HG02642 (cell line): ENCODE results near the gene LONP1.
"Not testable (repeated sequence)": the region's sequence is repeated elsewhere in the genome, so short reads cannot be mapped to it uniquely, and the experiment has no call there.

ENCODE experiments used
- ATAC-seq: cut with Tn5 transposase; IDR thresholded peaks from one replicate; pipeline ENCODE4 v1.9.1; 2021; ENCODE audit warnings: mild to moderate bottlenecking; ENCODE audit not compliant: unreplicated experiment, poor library complexity

The LONP1 gene

GRCh38 chr19:5719961-5720790 lies at the start of gene LONP1, which contains the start of gene CATSPERD:
TSS of gene LONP1 (minus strand) at chr19:5720146. CDS start at chr19:5720132, 14 bp downstream.
TSS of gene CATSPERD (plus strand) at chr19:5720637. CDS start at chr19:5720738, 101 bp downstream.
- peak; percentile 89 for ATAC-seq

- ATAC-seq, result no peak
These were observed 48.0 kb upstream of the LONP1 start for GRCh38 chr19:5767949-5768348.

- ATAC-seq, result no peak
These were observed 45.3 kb upstream of the LONP1 start for GRCh38 chr19:5765220-5765619.

GRCh38 chr19:5762608-5763217 lies 42.8 kb upstream of the LONP1 start:
- ATAC-seq, result no peak

- no peak for ATAC-seq
These were observed 33.8 kb upstream of the LONP1 start for GRCh38 chr19:5753743-5754142.

GRCh38 chr19:5751709-5752108 lies 31.8 kb upstream of the LONP1 start:
- ATAC-seq, result no peak

GRCh38 chr19:5749505-5749904 lies 29.6 kb upstream of the LONP1 start:
- no peak for ATAC-seq

- ATAC-seq, result not testable (repeated sequence)
These were observed 29.0 kb upstream of the LONP1 start for GRCh38 chr19:5748920-5749319.

- ATAC-seq, result not testable (repeated sequence)
These were observed 25.1 kb upstream of the LONP1 start for GRCh38 chr19:5744999-5745398.

- ATAC-seq, result no peak
These were observed 23.7 kb upstream of the LONP1 start for GRCh38 chr19:5743630-5744029.

- no peak for ATAC-seq
These were observed 22.1 kb upstream of the LONP1 start for GRCh38 chr19:5742051-5742450.

GRCh38 chr19:5738423-5738822 lies 18.5 kb upstream of the LONP1 start:
- ATAC-seq, result no peak

- ATAC-seq, result not testable (repeated sequence)
These were observed 13.2 kb upstream of the LONP1 start for GRCh38 chr19:5733172-5733571.

- ATAC-seq, result no peak
These were observed 7.6 kb upstream of the LONP1 start for GRCh38 chr19:5727453-5728050.

GRCh38 chr19:5719274-5719960 lies 529 bp downstream of the LONP1 start:
- ATAC-seq, result peak; percentile 1

- no peak for ATAC-seq
These were observed 1.2 kb downstream of the LONP1 start for GRCh38 chr19:5718579-5719273.

GRCh38 chr19:5718037-5718578 lies 1.8 kb downstream of the LONP1 start:
- ATAC-seq, result no peak

- ATAC-seq, result no peak
These were observed 2.6 kb downstream of the LONP1 start for GRCh38 chr19:5717215-5717935.

GRCh38 chr19:5714816-5715215 lies 5.1 kb downstream of the LONP1 start:
- ATAC-seq, result no peak
